ENCODE measurements around the gene BCL2. TPM values are rescaled to one million over a fixed set of nuclear protein-coding genes. Genes with fewer than 3 reads are reported as not detected.

Gene BCL2
- polyA plus RNA-seq, 1 of the 3 experiments (the other 2 are of a cell fraction): 1.5 TPM

DNA sequence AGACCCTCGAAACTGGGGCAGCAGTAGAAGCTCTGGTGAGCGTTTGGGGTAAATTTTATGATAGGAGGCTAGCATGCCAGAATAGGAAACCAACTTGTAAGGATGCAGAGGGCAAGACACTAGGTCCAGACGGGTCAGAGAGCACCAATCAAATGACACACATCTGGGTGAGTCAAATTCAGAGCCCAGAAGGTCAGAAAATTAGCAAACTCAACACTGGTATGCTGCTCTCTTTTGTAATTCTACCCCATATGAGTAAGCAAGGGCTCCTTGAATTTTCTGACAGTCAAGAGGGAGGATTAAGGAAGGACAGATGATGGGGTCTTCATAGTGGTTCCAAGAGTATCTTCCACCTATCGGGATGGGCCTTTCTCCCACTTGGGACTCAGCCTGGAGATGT, 209.8 kb downstream of the BCL2 start:
- CTCF ChIA-PET: no interaction called here
- WGBS (ENCODE audit: low lambda C conversion rate): 35% methylated on average over 4 of the region's 4 CpGs
- Histone ChIP-seq H3K27ac (ENCODE audit: low read depth in 2 of 2, low read length in 1 of 2) (no peak overlapping the region), H3K9ac (no peak overlapping the region), H2AFZ (ENCODE audit: low read depth) (no peak overlapping the region), H4K20me1 (ENCODE audit: insufficient read depth) (no peaks in the 10 kb centered on the region), H3K79me2 (ENCODE audit: insufficient read depth) (no peaks in the 10 kb centered on the region), H3K27me3 (ENCODE audit: insufficient read depth) (no peaks in the 10 kb centered on the region), H3F3A (replicated peaks; ENCODE audit: insufficient read depth) (no peaks in the 10 kb centered on the region), H3K9me2 (no peaks in the 10 kb centered on the region), H3K9me3 (no peaks in the 10 kb centered on the region), H3K4me2 (no peak overlapping the region), H3K4me1 (ENCODE audit: control insufficient read depth in 1 of 2, insufficient read depth in 2 of 2, low read depth in 1 of 2, low read length in 1 of 2) (peaks cover 0 to 6% of the 10 kb centered on the region in 2 experiments; a peak in 3 of 4 replicates), H3K4me3 (ENCODE audit: low read depth in 2 of 2, low read length in 1 of 2) (no peak overlapping the region), H3K36me3 (replicated peaks in 1 of 2; ENCODE audit: control insufficient read depth in 1 of 2, insufficient read depth in 2 of 2, low read length in 1 of 2) (no peaks in the 10 kb centered on the region)
- TF ChIP-seq GABPA (IDR thresholded peaks at IDR 0.05; ENCODE audit: low read depth): no peak
- TF ChIP-seq TCF12 (IDR thresholded peaks at IDR 0.05): no peak
- TF ChIP-seq USF1 (IDR thresholded peaks at IDR 0.05; ENCODE audit: borderline replicate concordance, low read depth): no peak
- TF ChIP-seq, protein P1, sequence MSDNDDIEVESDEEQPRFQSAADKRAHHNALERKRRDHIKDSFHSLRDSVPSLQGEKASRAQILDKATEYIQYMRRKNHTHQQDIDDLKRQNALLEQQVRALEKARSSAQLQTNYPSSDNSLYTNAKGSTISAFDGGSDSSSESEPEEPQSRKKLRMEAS (IDR thresholded peaks at IDR 0.05; ENCODE audit: low read depth): no peak
- TF ChIP-seq MEF2A (IDR thresholded peaks at IDR 0.05; ENCODE audit: borderline replicate concordance, low read depth): no peak
- TF ChIP-seq GATA2 (CRISPR knock-in tag; IDR thresholded peaks at IDR 0.05): no peak
- no peak for TF ChIP-seq SIN3A (IDR thresholded peaks at IDR 0.05; ENCODE audit: borderline replicate concordance, low read depth, low read length)
- TF ChIP-seq REST (IDR thresholded peaks at IDR 0.05; ENCODE audit: low read depth, low read length): no peak
- no peak for TF ChIP-seq SMC3 (IDR thresholded peaks at IDR 0.05; ENCODE audit: low read depth, low read length)
- TF ChIP-seq RAD21 (IDR thresholded peaks at IDR 0.05; ENCODE audit: low read length): no peak
- no peak for TF ChIP-seq RFX5 (IDR thresholded peaks at IDR 0.05; ENCODE audit: low read length)
- no peak for TF ChIP-seq ELF1 (IDR thresholded peaks at IDR 0.05)
- TF ChIP-seq JUND (IDR thresholded peaks at IDR 0.05): no peak
- TF ChIP-seq YY1 (IDR thresholded peaks at IDR 0.05; ENCODE audit: low read depth): no peak
- TF ChIP-seq TEAD4 (IDR thresholded peaks at IDR 0.05; ENCODE audit: borderline replicate concordance, insufficient read depth): no peak
- no peak for TF ChIP-seq EP300 (IDR thresholded peaks at IDR 0.05; ENCODE audit: borderline replicate concordance in 1 of 2, low read depth in 1 of 2, low read length in 1 of 2)
- POLR2A ChIA-PET: no interaction called here
- no peak for DNase-seq

DNA sequence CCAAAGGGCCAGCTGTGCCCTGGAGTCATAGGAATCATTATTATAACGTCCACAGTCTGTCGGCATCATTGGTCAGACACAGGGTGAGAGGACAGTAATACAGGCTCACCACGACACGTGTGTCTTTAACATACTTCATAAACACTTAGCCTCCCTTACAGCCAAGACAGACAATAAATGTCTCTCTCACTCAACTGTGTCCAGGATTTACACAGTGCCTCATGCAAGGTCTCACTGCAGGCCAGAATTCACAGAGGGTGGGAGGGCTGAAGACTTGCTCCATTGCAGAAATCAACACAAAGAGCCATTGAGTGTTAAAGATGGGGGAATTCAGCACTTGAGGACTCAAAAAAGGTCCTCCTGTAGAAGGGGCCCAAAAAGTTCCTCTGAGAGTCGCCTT, 210.5 kb downstream of the BCL2 start:
- CTCF ChIA-PET: no interaction called here
- no peaks in the 10 kb centered on the region for H3F3A ChIP-seq (replicated peaks; ENCODE audit: insufficient read depth)
- no peaks in the 10 kb centered on the region for H3K9me3 ChIP-seq
- no peak overlapping the region for H3K27ac ChIP-seq (ENCODE audit: low read depth in 2 of 2, low read length in 1 of 2)
- no peak for TF ChIP-seq CTCF (IDR thresholded peaks at IDR 0.05)
- TF ChIP-seq POLR2AphosphoS5 (IDR thresholded peaks at IDR 0.05; ENCODE audit: low read depth, low read length): no peak
- no peak for TF ChIP-seq RXRA (IDR thresholded peaks at IDR 0.05; ENCODE audit: borderline replicate concordance, low read depth)
- no peak for TF ChIP-seq TCF12 (IDR thresholded peaks at IDR 0.05)
- POLR2A ChIA-PET: no interaction called here
- DNase-seq: no peak
- WGBS (ENCODE audit: low lambda C conversion rate): 61% methylated on average over 5 of the region's 5 CpGs
- no peak overlapping the region for H3K4me3 ChIP-seq (ENCODE audit: low read depth in 2 of 2, low read length in 1 of 2)
- H3K9ac ChIP-seq: no peak overlapping the region
- no peaks in the 10 kb centered on the region for H3K36me3 ChIP-seq (replicated peaks in 1 of 2; ENCODE audit: control insufficient read depth in 1 of 2, insufficient read depth in 2 of 2, low read length in 1 of 2)
- no peak overlapping the region for H3K4me2 ChIP-seq
- peaks cover 0 to 6% of the 10 kb centered on the region in 2 experiments; a peak in 3 of 4 replicates for H3K4me1 ChIP-seq (ENCODE audit: control insufficient read depth in 1 of 2, insufficient read depth in 2 of 2, low read depth in 1 of 2, low read length in 1 of 2)
- H3K9me2 ChIP-seq: no peaks in the 10 kb centered on the region
- no peaks in the 10 kb centered on the region for H4K20me1 ChIP-seq (ENCODE audit: insufficient read depth)
- H3K27me3 ChIP-seq (ENCODE audit: insufficient read depth): no peaks in the 10 kb centered on the region
- H2AFZ ChIP-seq (ENCODE audit: low read depth): no peak overlapping the region
- H3K79me2 ChIP-seq (ENCODE audit: insufficient read depth): no peaks in the 10 kb centered on the region

All from SK-N-SH (cell line).